Measurements from ENCODE around the gene PPP1R37.

Gene PPP1R37

DNA sequence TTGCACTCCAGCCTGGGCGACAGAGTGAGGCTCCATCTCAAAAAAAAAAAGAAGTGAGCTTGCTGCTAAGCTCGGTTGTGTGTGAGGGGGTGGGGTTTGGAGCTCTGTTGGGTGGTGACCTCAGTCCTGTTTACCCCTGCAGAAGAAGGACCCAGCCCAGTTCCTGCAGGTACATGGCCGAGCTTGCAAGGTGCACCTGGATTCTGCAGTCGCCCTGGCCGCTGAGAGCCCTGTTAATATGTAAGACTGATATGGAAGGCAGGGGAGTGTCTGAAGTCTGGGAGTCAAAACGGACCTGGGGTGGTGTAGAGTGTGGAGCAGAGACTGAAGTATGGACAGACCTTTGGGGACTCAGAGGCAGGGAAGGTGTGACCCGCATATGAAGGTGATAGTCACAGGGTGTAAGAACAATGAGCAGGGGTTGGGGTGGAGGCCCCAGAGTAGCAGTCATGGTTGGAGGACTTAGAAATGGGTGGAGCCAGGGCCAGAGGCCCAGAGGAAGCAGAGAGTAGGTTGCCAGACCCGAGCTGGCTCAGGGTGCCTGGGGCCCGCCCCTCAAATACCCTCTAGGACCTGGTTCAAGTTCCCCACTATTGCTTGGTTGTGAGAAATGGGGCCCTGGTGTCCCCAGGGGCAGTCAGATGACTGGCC, 40.9 kb upstream of the PPP1R37 start:
- TF ChIP-seq, protein P1, sequence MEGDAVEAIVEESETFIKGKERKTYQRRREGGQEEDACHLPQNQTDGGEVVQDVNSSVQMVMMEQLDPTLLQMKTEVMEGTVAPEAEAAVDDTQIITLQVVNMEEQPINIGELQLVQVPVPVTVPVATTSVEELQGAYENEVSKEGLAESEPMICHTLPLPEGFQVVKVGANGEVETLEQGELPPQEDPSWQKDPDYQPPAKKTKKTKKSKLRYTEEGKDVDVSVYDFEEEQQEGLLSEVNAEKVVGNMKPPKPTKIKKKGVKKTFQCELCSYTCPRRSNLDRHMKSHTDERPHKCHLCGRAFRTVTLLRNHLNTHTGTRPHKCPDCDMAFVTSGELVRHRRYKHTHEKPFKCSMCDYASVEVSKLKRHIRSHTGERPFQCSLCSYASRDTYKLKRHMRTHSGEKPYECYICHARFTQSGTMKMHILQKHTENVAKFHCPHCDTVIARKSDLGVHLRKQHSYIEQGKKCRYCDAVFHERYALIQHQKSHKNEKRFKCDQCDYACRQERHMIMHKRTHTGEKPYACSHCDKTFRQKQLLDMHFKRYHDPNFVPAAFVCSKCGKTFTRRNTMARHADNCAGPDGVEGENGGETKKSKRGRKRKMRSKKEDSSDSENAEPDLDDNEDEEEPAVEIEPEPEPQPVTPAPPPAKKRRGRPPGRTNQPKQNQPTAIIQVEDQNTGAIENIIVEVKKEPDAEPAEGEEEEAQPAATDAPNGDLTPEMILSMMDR (conservative IDR thresholded peaks at IDR 0.05) = no peak
- peak overlapping the region; percentile 8; the same call in 1 of the 2 replicates for H3K27ac ChIP-seq

DNA sequence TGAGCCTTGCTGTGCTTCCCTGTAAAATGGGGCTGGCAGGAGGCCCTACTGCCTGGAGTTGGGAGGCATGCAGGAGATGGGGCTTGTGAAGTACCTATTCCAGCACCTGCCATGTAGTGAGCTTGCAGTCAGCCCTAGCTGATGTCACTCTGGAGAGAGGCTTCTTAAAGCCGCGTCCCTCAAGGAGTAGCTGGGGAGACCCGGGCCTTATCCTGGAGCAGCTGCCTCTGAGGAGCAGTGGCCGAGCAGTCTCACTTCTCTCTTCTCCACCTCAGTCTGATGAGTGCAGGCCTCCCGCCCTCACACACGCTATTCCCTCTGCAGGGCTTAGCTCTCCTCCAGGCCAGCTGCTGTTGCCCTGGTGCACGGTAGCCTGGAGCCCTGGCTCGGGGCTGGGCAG, 36.1 kb upstream of the PPP1R37 start:
- H3K27ac ChIP-seq = no peak overlapping the region
- TF ChIP-seq, protein P1 (conservative IDR thresholded peaks at IDR 0.05) = no peak

DNA sequence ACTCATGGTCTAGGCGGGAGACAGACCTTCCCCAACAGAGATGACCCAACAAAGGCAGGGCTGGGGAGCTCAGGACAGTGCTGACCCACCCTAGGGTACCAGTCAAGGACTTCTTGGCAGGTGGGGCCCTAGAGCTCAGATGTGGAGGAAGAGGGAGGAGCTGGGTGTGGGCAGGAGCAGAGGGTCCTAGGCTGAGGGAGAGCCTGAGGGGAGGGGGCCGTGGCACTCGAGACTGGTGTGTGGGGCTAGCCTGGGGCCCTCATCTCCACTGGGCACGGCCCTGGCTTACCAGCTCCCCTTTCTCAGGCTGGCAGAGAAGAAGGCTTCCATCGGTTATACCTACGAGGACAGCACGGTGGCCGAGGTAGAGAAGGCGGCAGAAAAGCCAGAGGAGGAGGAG, 35.5 kb upstream of the PPP1R37 start:
- TF ChIP-seq, protein P1 (conservative IDR thresholded peaks at IDR 0.05) = no peak
- H3K27ac ChIP-seq = no peak overlapping the region

DNA sequence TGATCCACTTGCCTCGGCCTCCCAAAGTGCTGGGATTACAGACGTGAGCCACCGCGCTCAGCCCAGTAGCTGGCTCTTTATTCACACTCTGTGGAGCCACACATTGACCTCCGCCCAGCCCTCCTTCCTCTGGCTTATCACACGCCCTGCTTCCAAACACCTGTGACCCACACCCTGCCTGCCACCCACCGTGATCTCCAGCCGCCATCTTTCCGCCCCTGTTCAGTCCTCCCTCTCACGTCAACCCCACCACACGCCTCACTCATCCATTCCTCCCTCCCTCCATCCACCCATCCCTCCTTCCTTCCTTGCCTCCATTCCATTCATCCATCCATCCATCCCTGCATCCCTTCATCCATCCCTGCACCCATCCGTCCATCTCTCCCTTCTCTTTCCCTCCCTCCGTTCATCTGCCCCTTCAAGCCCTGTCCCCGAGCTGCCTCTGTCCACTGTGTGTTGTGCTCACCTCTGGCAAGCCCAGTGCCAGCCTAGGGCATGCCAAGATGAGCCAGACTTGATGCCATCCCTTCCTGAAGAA, 34.3 kb upstream of the PPP1R37 start:
- H3K27ac ChIP-seq = no peak overlapping the region
- TF ChIP-seq, protein P1 (conservative IDR thresholded peaks at IDR 0.05) = no peak

DNA sequence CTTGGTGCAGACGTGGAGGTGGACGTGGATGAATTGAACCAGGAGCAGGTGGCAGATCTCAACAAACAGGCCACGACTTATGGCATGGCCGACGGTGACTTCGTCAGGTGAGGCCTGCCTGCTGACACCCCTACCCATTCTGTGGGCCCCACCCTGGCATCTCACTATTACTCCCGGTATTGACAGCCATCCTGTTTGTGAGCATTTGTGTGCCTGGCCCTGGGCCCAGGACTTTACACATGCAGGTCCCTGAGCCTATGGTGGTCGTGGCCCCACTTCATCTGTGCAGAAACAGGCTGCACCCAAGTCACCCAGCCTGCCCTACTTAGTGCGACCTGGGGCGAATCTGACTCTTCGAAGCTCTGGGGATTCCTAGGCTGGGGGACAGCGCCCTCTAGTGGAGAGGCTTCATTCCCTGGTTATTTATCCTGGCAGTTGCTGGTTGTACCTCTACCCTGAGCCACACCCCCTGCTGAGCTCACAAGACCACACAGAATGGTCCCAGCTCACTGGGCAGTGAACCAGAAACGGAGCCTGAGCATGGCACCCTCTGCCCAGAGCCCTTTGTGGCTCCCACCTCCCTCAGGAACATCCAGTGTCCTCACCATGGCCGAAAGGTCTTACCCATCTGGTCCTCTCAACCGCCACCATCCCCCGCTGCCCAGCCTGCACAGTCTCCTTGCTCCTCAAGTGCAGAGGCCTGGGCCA, 33.6 kb upstream of the PPP1R37 start:
- H3K27ac ChIP-seq = no peak overlapping the region
- TF ChIP-seq, protein P1 (conservative IDR thresholded peaks at IDR 0.05) = peak; percentile 97

DNA sequence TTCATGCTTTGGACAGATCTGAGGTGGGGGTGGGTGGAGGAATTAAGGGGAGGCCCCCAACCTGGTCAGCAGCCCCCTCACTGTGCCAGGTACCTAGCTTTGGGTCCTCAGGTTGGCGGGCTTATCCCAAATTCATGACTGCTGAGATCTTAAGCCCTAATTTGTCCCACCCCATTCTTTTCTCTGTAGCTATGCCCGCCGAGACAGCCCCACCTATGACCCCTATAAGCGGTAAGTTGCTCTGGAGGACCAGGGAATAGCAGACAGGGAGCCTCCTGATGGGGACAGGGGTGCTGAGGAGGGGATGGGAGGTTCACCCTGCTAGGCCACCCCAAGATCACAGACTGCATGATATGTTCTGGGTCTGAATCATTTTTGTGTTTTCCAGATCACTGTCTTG, 31.0 kb upstream of the PPP1R37 start:
- H3K27ac ChIP-seq = no peak overlapping the region
- TF ChIP-seq, protein P1 (conservative IDR thresholded peaks at IDR 0.05) = no peak

Data from VCaP (cell line).